Neural cell (in vitro differentiated cells): ENCODE results near the gene CDK3.

ENCODE experiments used
- EP300 ChIP-seq: fragments of 450-650 bp; conservative IDR thresholded peaks from 2 replicates; pipeline ENCODE4 v1.6.1; 2014; ENCODE audit warnings: antibody characterized with exemption, mild to moderate bottlenecking, moderate library complexity; ENCODE audit not compliant: poor library complexity, severe bottlenecking
- EZH2 ChIP-seq: fragments of 200-600, 300-800 bp; shearing (Covaris generic), sonication (generic); IDR thresholded peaks from 2 replicates; pipeline ENCODE4 v1.6.1; 2014; ENCODE audit warnings: antibody characterized with exemption, low read length, borderline replicate concordance, mild to moderate bottlenecking; ENCODE audit not compliant: insufficient read depth, poor library complexity, severe bottlenecking
- RAD21 ChIP-seq: fragments of 450-650 bp; conservative IDR thresholded peaks from 2 replicates; pipeline ENCODE4 v1.6.1; 2014; ENCODE audit warnings: antibody characterized with exemption, mild to moderate bottlenecking, moderate library complexity
- TF ChIP-seq, protein P1 (sequence below): fragments of 450-650 bp; IDR thresholded peaks from 2 replicates; pipeline ENCODE4 v1.5.1; 2014; ENCODE audit warnings: antibody characterized with exemption, mild to moderate bottlenecking, moderate library complexity; ENCODE audit not compliant: poor library complexity, severe bottlenecking

DNA sequence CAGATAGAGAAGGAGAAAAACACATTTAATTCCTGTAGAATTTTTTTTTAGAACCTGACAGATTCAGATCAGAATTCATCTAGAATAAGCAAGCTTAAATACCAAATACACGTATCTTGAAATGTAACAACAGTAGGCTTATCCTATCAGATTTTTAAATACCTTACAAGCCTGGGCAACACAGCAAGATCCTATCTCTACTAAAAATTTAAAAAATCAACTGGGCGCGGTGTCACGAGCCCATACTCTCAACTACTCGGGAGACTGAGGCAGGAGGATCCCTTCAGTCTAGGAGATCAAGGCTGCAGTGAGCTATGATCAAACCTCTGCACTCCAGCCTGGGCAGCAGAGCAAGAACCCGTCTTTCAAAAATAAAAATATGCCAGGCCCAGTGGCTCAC, 35.2 kb upstream of the CDK3 start:
- TF ChIP-seq, protein P1, sequence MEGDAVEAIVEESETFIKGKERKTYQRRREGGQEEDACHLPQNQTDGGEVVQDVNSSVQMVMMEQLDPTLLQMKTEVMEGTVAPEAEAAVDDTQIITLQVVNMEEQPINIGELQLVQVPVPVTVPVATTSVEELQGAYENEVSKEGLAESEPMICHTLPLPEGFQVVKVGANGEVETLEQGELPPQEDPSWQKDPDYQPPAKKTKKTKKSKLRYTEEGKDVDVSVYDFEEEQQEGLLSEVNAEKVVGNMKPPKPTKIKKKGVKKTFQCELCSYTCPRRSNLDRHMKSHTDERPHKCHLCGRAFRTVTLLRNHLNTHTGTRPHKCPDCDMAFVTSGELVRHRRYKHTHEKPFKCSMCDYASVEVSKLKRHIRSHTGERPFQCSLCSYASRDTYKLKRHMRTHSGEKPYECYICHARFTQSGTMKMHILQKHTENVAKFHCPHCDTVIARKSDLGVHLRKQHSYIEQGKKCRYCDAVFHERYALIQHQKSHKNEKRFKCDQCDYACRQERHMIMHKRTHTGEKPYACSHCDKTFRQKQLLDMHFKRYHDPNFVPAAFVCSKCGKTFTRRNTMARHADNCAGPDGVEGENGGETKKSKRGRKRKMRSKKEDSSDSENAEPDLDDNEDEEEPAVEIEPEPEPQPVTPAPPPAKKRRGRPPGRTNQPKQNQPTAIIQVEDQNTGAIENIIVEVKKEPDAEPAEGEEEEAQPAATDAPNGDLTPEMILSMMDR: no peak
- no peak for TF ChIP-seq EP300
- TF ChIP-seq RAD21: no peak
- no peak for TF ChIP-seq EZH2
